Psoas muscle (tissue), 8 donors: Measurements from ENCODE around the gene CCL11. TPM values are rescaled to one million over a fixed set of nuclear protein-coding genes. Genes with fewer than 3 reads are reported as not detected.

Experiments
- ATAC-seq, 4 donors: fragments of 200-7000 bp; cut with Tn5 transposase; one replicate each; pipeline ENCODE4 v1.9.1; 2020; ENCODE audit warnings: moderate library complexity in 3 of 4, mild to moderate bottlenecking in 2 of 4
- DNase-seq, 2 donors: peaks; one replicate each; pipeline ENCODE4 v3.0.0-alpha.2; 2020
- H3K27ac ChIP-seq: fragments of 200-600 bp; one replicate; pipeline ENCODE4 v1.8.0; 2022
- H3K27me3 ChIP-seq, 3 donors: fragments of 200-600 bp in 1 of 3; one replicate each; pipeline versions ENCODE4 v1.6.1 to v1.8.0; 2013 to 2022; ENCODE audit warnings: low read length in 2 of 3, mild to moderate bottlenecking in 2 of 3, moderate library complexity in 1 of 3; ENCODE audit not compliant: insufficient read depth in 3 of 3
- H3K36me3 ChIP-seq, 2 donors: fragments of 200-600 bp in 1 of 2; one replicate each; pipeline versions ENCODE4 v1.6.1 to v1.8.0; 2013 to 2022; ENCODE audit warnings: low read depth in 1 of 2, mild to moderate bottlenecking in 1 of 2, moderate library complexity in 1 of 2; ENCODE audit not compliant: insufficient read depth in 1 of 2
- H3K4me1 ChIP-seq: fragments of 200-600 bp; one replicate; pipeline ENCODE4 v1.8.0; 2022
- H3K4me3 ChIP-seq: fragments of 200-600 bp; one replicate; pipeline ENCODE4 v1.8.0; 2022; ENCODE audit warnings: mild to moderate bottlenecking
- H3K9me3 ChIP-seq: fragments of 200-600 bp; one replicate; pipeline ENCODE4 v1.8.0; 2022
- CTCF ChIP-seq: fragments of 200-600 bp; IDR thresholded peaks from one replicate; pipeline ENCODE4 v1.8.0; 2022; ENCODE audit warnings: antibody characterized with exemption
- WGBS, 3 donors: extraction: QIAGEN DNeasy Blood & Tissue Kit; methylation state at CpG; one replicate each; pipeline versions ENCODE4 v1.1.6 to v1.1.7; 2013; 5-methylcytosine and 5-hydroxymethylcytosine counted together
- intact Hi-C, 2 donors: fragments of 100-400 bp; cut with DNase I; formaldehyde crosslinking; loops; one replicate each; pipeline versions ENCODE4 v1.11.0 to v1.14.2; 2022
- polyA plus RNA-seq, 3 donors: library from polyadenylated mRNA; stranded (reverse); fragments of 200-250 nt; gene quantifications; one replicate each; pipeline ENCODE4 v1.2.3, GENCODE V29; 2013
- total RNA-seq, 4 donors: library from RNA; stranded (reverse); fragmentation: NEBNext Ultra II Directional in 2 of 4; extraction: Animal tissue kit (Norgen Biotek cat#: 25700) in 2 of 4; gene quantifications; one replicate each; pipeline versions ENCODE4 v1.2.1 to v1.2.4, GENCODE V29; 2021 to 2023
- donor health status: healthy with polysubstance abuse.
- donor health status: DM: no; HTN: no; CAD: no; lungs with moderate emphysema.
- donor health status: Bipolar disorder and iron deficiency.
- donor health status: healthy.
- donor health status: DM: yes; HTN: yes; CAD: no.
- donor health status: DM: no; HTN: no; CAD: no.
- donor health status: DM: no; HTN: no; CAD: no.
- donor health status: DM: yes; HTN: yes; CAD: no.

CCL11 gene
- total and polyA plus RNA-seq, 7 donors = 0.42 to 1.6 TPM; not detected in 5

- Histone ChIP-seq H3K4me3 (no peak overlapping the region), H3K27ac (peak overlapping the region; percentile 58), H3K27me3 (peaks cover 0 to 6% (median 0%) of the 10 kb centered on the region in 3 donors), H3K36me3 (no peaks in the 10 kb centered on the region), H3K9me3 (no peaks in the 10 kb centered on the region), H3K4me1 (peaks cover 37% of the 10 kb centered on the region)
- WGBS, 3 donors = 21 to 33% (median 24%) methylated on average over 5 of the region's 5 CpGs
- ATAC-seq = peak in 2 of 4 donors; percentile 20 to 28
- no peak for TF ChIP-seq CTCF
- intact Hi-C loops = loop anchor here (5.0 kb wide), 2 partner anchors 35 to 60 kb away; no protein-coding TSS in a partner anchor
- DNase-seq = no peak
These were observed 33.5 kb upstream of the CCL11 start for GRCh38 chr17:34252095-34252443.

GRCh38 chr17:34252444-34253138 is 33.0 kb upstream of the CCL11 start:
- Histone ChIP-seq H3K4me3 (no peak overlapping the region), H3K4me1 (peaks cover 37% of the 10 kb centered on the region), H3K27me3 (peaks cover 0 to 6% (median 0%) of the 10 kb centered on the region in 3 donors), H3K9me3 (no peaks in the 10 kb centered on the region), H3K27ac (peak overlapping the region; percentile 58), H3K36me3 (no peaks in the 10 kb centered on the region)
- DNase-seq (peak; percentile 93 to 94), ATAC-seq (peak; percentile 64 to 84 (median 78))
- intact Hi-C loops = loop anchor here (5.0 kb wide), 2 partner anchors 35 to 60 kb away; no protein-coding TSS in a partner anchor
- 1 to 7% (median 1%) methylated on average over 6 of the region's 6 CpGs for WGBS, 3 donors
- no peak for TF ChIP-seq CTCF

- Histone ChIP-seq H3K4me3 (no peak overlapping the region), H3K36me3 (no peaks in the 10 kb centered on the region), H3K9me3 (no peaks in the 10 kb centered on the region), H3K27me3 (peaks cover 0 to 6% (median 0%) of the 10 kb centered on the region in 3 donors), H3K4me1 (peaks cover 37% of the 10 kb centered on the region), H3K27ac (peak overlapping the region; percentile 58)
- no peak for TF ChIP-seq CTCF
- ATAC-seq (no peak), DNase-seq (no peak)
- intact Hi-C loops = loop anchor here (5.0 kb wide), 2 partner anchors 36 to 59 kb away; no protein-coding TSS in a partner anchor
- 47 to 57% (median 55%) methylated on average over 3 of the region's 3 CpGs for WGBS, 3 donors
These were observed 32.4 kb upstream of the CCL11 start for GRCh38 chr17:34253139-34253525.

GRCh38 chr17:34254146-34254545 is 31.4 kb upstream of the CCL11 start:
- intact Hi-C loops = loop anchor here (5.0 kb wide), 2 partner anchors 37 to 58 kb away; no protein-coding TSS in a partner anchor
- Histone ChIP-seq H3K27me3 (peaks cover 0 to 6% (median 0%) of the 10 kb centered on the region in 3 donors), H3K4me1 (peaks cover 37% of the 10 kb centered on the region), H3K9me3 (no peaks in the 10 kb centered on the region), H3K4me3 (no peak overlapping the region), H3K27ac (peak overlapping the region; percentile 58), H3K36me3 (no peaks in the 10 kb centered on the region)
- 23 to 37% (median 25%) methylated on average over 3 of the region's 3 CpGs for WGBS, 3 donors
- DNase-seq (no peak), ATAC-seq (peak; percentile 23 to 62 (median 43))
- TF ChIP-seq CTCF = no peak
